H1 (cell line): ENCODE results near the gene CCNJ. TPM values are rescaled to one million over a fixed set of nuclear protein-coding genes. Genes with fewer than 3 reads are reported as not detected.

ENCODE experiments used
- GTF2F1 ChIP-seq: IDR thresholded peaks from 2 replicates; pipeline ENCODE4 v1.6.1; 2012; ENCODE audit warnings: low read depth, low read length, improper control_type of control experiment, borderline replicate concordance
- HDAC2 ChIP-seq, 2 experiments: fragments of 300-600 bp in 1 of 2; sonication (generic) in 1 of 2; IDR thresholded peaks; 2 replicates each; pipeline ENCODE4 v1.6.1; 2011 to 2012; ENCODE audit warnings: low read depth in 2 of 2, low read length in 2 of 2, mild to moderate bottlenecking in 2 of 2, moderate library complexity in 2 of 2, borderline replicate concordance in 1 of 2, inconsistent platforms in 1 of 2
- RBBP5 ChIP-seq: IDR thresholded peaks from 2 replicates; pipeline ENCODE4 v1.7.1; 2012; ENCODE audit warnings: low read depth, mild to moderate bottlenecking, inconsistent platforms, low read length, moderate library complexity, borderline replicate concordance
- SIRT6 ChIP-seq: IDR thresholded peaks from one replicate; pipeline ENCODE4 v1.7.1; 2012; ENCODE audit warnings: low read length, inconsistent platforms
- polyA plus RNA-seq, 7 experiments: library from polyadenylated mRNA; depleted of rRNA in 3 of 7; stranded (reverse) in 5 of 7; unstranded in 2 of 7; fragments of >200 nt in 5 of 7; fragments of 200-250 nt in 2 of 7; gene quantifications; 1 replicate in 5 of 7; 2 replicates in 1 of 7; 4 replicates in 1 of 7; pipeline versions ENCODE4 v1.2.1 to v1.2.3, GENCODE V29; 2011 to 2013; ENCODE audit warnings: missing spikeins in 2 of 7, mixed read lengths in 2 of 7
- total RNA-seq: library from RNA; stranded (reverse); fragmentation: NEBNext Ultra II Directional; extraction: Animal tissue kit (Norgen Biotek cat#: 25700); gene quantifications from 2 replicates; pipeline ENCODE4 v1.2.1, GENCODE V29; 2021

The CCNJ gene
- total and polyA plus RNA-seq, 2 of the 8 experiments (the other 6 are each of a cell fraction or from before 2014, with no cell fraction given) = 31.4 to 34.7 TPM

- TF ChIP-seq HDAC2 (IDR thresholded peaks at IDR 0.05; ENCODE audit: borderline replicate concordance in 1 of 2, low read depth in 2 of 2, low read length in 2 of 2) = no peak
- no peak for TF ChIP-seq GTF2F1
- TF ChIP-seq RBBP5 = no peak
- TF ChIP-seq SIRT6 = no peak
These were observed 50.6 kb downstream of the CCNJ start (continued) for GRCh38 chr10:96093948-96094347.
